ENCODE results near the gene DCX.
"Not testable (repeated sequence)": the region's sequence is repeated elsewhere in the genome, so short reads cannot be mapped to it uniquely, and the experiment has no call there.

The DCX gene

GRCh38 chrX:111365770-111366325 lies 46.1 kb downstream of the DCX start:
- DNase-seq: no peak

DNA sequence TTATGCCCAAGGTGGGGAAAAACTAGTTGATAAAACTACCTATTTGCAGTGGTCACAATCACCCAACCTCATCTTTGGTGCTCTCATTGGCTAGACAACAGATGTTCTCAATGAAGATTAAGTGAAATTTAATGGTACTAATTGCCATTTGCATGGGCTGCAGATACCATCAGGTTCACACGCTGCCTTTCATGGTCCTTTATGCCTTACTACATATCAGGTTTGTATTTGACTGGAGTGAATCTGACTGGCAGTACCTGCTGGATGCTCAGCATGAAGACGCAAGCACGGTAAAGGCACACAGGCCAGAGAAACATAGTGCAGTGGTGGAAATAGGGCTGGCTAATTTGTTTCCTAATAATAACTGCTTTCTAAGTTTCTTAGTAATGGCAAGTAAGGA lies 48.3 kb downstream of the DCX start:
- DNase-seq: no peak

GRCh38 chrX:111361751-111362150 lies 50.2 kb downstream of the DCX start:
- DNase-seq: no peak

DNA sequence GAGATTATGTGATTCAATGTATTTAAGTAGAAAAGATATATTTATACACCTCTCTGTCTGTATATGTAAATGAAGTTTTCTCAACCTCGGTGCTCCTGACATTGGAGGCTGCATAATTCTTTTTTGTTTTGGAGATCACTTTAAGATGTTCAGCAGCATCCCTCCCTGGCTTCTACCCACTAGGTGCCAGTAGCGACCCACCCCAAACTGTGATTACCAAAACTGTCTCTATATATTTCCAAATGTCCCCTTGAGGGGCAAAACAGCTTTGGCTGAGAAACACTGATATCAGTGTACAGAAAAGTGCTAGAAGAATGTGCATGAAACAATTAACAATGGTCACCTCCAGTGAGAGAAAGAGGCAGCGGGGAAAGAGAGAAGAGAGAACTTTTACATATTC lies 51.2 kb downstream of the DCX start:
- no peak for DNase-seq

DNA sequence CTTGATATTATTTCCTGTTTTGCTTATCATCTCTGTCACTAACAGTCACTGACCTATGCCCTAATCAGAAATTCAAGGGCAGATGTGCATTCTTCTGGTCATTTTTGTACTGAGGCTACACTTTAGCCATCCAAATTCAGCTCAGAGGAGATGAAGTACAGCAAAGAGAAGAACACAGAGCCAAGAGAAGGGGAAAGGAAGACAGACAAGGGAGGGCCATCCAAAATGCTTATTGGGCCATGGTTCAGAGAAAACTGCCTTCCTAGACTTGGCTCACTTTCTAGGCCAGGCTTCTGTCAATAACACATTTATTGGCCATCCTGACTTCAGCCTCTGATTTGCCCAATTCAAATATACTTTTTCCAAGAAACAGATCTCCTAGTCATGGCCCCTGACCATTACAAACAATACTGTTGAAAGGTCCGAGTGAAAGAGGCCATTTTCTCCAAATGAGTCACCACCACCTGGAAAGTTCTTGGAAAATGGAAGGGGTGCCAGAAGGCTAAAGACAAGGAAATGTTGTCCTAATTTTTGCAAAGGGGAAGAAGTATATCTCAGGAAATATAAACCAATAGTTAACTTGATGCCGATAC lies 56.4 kb downstream of the DCX start:
- DNase-seq: no peak

- DNase-seq: no peak
Observed at GRCh38 chrX:111354496-111354895, 57.5 kb downstream of the DCX start.

- no peak for DNase-seq
Observed at GRCh38 chrX:111353793-111354192, 58.2 kb downstream of the DCX start.

- DNase-seq: no peak
Observed at GRCh38 chrX:111352424-111352823, 59.6 kb downstream of the DCX start.

GRCh38 chrX:111349934-111350333 lies 62.1 kb downstream of the DCX start:
- no peak for DNase-seq

DNA sequence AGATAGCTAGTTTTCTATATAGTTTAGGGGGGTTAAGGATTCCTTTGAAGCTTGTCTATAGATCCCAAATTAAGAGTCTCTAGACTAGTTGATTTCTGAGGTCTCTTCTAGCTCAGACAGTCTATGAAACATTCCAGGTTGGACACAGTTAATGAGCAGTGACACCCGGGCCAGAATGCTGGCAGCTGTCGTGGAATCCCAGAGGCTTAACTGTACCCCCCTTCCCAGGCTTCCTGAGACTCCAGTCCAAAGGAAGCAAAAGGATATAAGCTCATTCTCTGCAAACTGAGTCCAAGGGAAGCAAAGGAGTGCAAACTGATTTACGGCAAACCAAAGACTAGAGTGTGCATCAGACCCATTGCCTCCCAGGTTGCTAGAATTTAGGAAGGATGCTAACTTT lies 62.9 kb downstream of the DCX start:
- no peak for DNase-seq

DNA sequence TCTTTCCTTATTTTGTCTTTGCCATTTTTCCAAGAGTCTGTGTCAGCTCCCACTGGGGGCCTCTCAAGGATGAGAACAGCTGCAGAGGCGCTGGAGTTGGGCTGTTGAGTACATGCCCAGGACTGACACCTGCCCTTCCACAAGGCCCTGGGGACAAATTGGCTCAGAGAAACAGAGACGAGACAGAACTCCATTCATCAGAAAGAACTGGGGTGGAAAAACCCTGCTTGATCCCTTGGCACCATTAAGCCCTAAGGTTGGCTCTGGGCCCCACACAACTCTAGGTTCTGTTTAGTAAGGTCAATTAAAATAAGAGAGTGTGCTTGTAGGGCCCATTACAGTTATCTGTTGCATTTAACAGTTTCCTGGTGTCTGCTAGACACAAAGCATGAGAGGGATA lies 63.6 kb downstream of the DCX start:
- DNase-seq: no peak

- not testable (repeated sequence) for DNase-seq
Observed at GRCh38 chrX:111346150-111346549, 65.8 kb downstream of the DCX start.

GRCh38 chrX:111340054-111340453 lies 71.9 kb downstream of the DCX start:
- no peak for DNase-seq

DNA sequence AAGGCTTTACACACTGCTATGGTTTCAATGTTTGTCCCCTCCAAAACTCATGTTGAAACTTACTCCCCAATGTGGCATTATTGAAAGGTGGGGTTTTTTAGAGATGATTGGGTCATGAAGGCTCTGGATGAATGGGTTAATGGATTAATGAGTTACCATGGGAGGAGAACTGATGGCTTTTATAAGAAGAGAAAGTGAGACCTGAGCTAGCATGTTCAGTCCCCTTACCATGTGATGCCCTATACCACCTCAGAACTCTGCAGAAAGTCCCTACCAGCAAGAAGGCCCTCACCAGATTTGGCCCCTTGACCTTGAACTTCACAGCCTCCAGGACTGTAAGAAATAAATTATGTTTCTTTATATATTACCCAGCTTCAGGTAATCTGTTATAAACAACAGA lies 72.8 kb downstream of the DCX start:
- no peak for DNase-seq

DNA sequence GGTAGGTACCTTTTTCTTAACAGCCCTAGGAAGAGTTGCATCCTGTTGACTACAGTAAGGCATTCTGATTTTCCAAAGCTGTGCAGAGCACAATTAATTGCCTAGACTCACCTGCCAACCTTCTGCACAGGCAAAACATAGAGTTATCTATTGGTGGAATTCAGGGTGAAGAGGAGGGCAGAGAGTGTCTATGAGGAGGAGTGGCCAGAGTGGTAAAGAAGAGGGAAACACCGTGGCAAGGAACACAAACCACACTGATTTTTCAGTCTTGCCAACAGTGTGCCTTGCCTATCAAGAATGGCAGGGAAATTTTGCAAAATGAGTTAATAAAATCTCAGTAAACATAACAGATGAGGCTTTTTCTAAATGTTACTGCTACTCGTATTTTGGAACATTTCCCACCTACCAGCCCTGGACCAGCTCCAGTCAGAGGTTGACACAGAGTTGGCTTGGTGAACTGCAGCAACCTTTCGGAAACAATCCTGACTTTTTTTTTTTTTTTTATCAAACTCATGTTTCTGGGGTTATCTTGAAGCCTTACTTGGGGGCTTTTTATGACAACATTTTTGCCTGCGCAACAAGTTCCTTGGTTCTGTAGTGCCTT lies 73.8 kb downstream of the DCX start:
- DNase-seq: no peak

- no peak for DNase-seq
Observed at GRCh38 chrX:111337067-111337637, 74.8 kb downstream of the DCX start.

DNA sequence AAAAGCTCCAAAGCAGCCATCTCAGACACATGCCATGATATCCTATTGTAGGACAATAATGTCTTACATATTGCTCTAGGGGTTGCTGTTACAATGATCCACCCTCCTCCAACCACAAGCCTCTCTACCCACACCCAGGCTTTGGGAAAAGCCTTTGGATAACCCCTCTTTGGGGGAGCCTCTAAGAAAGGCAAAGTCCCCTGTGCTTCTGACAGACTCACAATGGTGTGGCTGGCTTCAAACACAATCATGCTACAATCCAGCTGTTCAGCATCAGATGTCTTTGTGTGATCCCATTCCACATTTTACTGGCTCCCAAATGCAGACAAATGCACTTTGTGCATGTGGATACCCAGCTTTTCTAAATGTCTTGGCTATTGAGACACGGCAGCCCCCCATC lies 75.9 kb downstream of the DCX start:
- DNase-seq: no peak

DNA sequence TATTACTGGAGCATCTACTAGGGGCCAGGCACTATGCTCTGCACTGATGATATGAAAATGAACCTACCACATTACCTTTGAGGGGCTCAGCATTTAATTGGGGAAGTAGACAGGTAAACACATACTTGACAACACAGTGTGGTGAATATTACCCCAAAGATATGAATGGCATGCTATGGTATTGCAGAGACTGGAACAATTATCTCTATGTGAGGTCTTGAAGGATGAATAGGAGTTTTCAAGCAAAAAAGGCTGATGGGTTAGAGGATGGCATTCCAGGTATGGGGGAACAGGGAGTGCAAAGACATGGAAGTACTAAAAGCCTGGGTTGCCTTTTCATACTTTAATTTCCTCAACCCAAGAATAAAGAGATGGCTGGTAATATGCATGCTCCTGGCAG lies 82.6 kb downstream of the DCX start:
- DNase-seq: no peak

GRCh38 chrX:111328858-111329257 lies 83.1 kb downstream of the DCX start:
- DNase-seq: no peak

GRCh38 chrX:111322231-111322855 lies 89.6 kb downstream of the DCX start:
- DNase-seq: no peak

GRCh38 chrX:111319451-111319850 lies 92.5 kb downstream of the DCX start:
- no peak for DNase-seq

DNA sequence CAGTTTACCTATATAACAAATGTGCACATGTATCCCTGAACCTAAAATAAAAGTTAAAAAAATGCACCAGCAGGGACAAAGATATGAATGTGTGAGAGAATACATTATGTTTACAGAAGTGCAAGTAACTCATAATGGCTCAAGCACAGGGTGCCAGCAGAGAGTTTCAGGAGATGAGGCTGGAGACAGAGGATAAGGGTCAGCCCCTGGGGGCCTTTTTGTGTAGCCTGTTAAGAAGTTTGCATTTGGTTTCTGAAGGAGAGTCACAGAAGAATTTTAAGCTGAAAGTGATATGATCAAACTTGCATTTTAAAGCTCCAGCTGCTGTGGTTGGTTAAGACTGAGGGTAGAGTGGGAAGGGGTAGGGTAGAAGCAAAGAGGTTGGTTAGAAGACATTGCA lies 93.1 kb downstream of the DCX start:
- no peak for DNase-seq

DNA sequence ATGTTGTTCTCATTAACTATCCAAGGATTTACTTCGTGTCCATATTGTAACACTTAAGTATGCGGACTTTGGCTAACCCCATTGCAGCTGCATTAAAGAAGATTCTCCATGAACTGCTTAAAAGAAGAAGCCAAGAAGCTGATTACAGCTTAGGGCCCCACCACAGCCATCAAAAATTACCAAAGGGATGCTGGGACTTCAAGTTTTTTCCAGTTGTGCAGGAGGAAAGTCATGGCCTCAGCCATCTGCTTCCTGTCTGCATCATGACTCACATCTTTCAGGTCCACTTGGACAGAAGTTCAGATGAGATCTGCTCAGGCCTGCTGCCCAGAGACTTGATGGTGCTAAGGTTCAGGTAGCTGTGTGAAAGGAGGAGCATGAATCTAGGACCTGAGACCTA lies 102.9 kb downstream of the DCX start:
- no peak for DNase-seq

DNA sequence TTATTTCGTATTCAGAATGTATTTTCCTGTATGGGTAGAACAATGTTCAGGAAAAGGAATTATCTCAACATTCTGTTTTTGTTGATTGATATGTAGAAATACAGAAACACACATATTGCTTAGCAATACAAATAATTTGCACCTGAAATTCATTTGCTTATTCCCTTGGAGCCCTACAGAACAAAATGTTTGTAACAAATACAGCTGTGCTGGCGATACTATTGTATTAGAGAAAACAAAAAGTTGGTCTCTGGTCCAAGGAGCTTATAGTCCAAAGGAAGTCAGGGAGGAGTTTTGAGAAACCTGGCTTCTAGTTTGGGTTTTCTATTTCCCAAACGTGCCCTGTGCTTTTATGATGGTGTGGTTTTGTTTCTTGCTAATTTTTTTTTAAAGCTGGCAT lies 104.0 kb downstream of the DCX start:
- no peak for DNase-seq
